ENCODE measurements around the gene BCOR.

GRCh38 chrX:40061005-40061404 lies 36.8 kb downstream of the BCOR start:
- TF ChIP-seq CTCF (IDR thresholded peaks at IDR 0.05; ENCODE audit: borderline replicate concordance, extremely low read depth, low read length, poor library complexity, severe bottlenecking) (no peak), EZH2 (IDR thresholded peaks at IDR 0.05; ENCODE audit: borderline replicate concordance, low read depth, low read length, severe bottlenecking) (no peak)

All from DND-41 (cell line).